H1 (cell line): ENCODE measurements around the gene HNF4A. TPM values are rescaled to one million over a fixed set of nuclear protein-coding genes. Genes with fewer than 3 reads are reported as not detected.

Experiments
- ATF2 ChIP-seq: IDR thresholded peaks from 2 replicates; pipeline ENCODE4 v1.6.1; 2012; ENCODE audit warnings: low read length, inconsistent platforms
- BCL11A ChIP-seq, 2 experiments: IDR thresholded peaks; one replicate each; pipeline ENCODE4 v1.6.1; 2011; ENCODE audit warnings: low read depth in 2 of 2, low read length in 2 of 2, mild to moderate bottlenecking in 2 of 2
- CTCF ChIP-seq, 3 experiments: IDR thresholded peaks; 1 replicate in 2 of 3; 2 replicates in 1 of 3; pipeline versions ENCODE4 v1.5.1 to v1.6.1; 2011; ENCODE audit warnings: low read length in 3 of 3, mild to moderate bottlenecking in 3 of 3, inconsistent platforms in 2 of 3, low read depth in 1 of 3, moderate library complexity in 1 of 3; ENCODE audit not compliant: insufficient read depth in 1 of 3; ENCODE audit errors: control extremely low read depth in 1 of 3
- HDAC6 ChIP-seq: IDR thresholded peaks from one replicate; pipeline ENCODE4 v1.7.1; 2012; ENCODE audit warnings: low read depth, mild to moderate bottlenecking, inconsistent platforms, low read length, moderate library complexity
- KDM1A ChIP-seq: fragments of 200-600, 300-600 bp; sonication (generic); IDR thresholded peaks from 2 replicates; pipeline ENCODE4 v1.7.1; 2016; ENCODE audit warnings: mild to moderate bottlenecking, low read length, borderline replicate concordance
- KDM4A ChIP-seq: IDR thresholded peaks from one replicate; pipeline ENCODE4 v1.7.1; 2012; ENCODE audit warnings: low read depth, mild to moderate bottlenecking, moderate library complexity, low read length, inconsistent platforms; ENCODE audit not compliant: severe bottlenecking
- KDM5A ChIP-seq: fragments of 200-600 bp; IDR thresholded peaks from 2 replicates; pipeline ENCODE4 v1.7.1; 2012; ENCODE audit warnings: mild to moderate bottlenecking, low read length, inconsistent platforms, mixed read lengths
- POLR2A ChIP-seq, 2 experiments: IDR thresholded peaks; 1 replicate in 1 of 2; 2 replicates in 1 of 2; pipeline ENCODE4 v1.6.1; 2011; ENCODE audit warnings: low read depth in 2 of 2, low read length in 2 of 2, mild to moderate bottlenecking in 2 of 2; ENCODE audit errors: control extremely low read depth in 1 of 2
- POU5F1 ChIP-seq: IDR thresholded peaks from 2 replicates; pipeline ENCODE4 v1.6.1; 2011; ENCODE audit warnings: low read depth, mild to moderate bottlenecking, low read length, moderate library complexity
- RNF2 ChIP-seq: fragments of 200-900, 300-1000 bp; sonication (generic); IDR thresholded peaks from 2 replicates; pipeline ENCODE4 v1.7.1; 2016; ENCODE audit warnings: borderline replicate concordance, low read depth, mild to moderate bottlenecking, antibody characterized with exemption, low read length; ENCODE audit not compliant: poor library complexity, severe bottlenecking; ENCODE audit errors: missing control alignments
- RXRA ChIP-seq: IDR thresholded peaks from 2 replicates; pipeline ENCODE4 v1.6.1; 2011; ENCODE audit warnings: low read depth, mild to moderate bottlenecking, low read length, moderate library complexity; ENCODE audit not compliant: insufficient read depth
- SAP30 ChIP-seq: fragments of 300-600 bp; sonication (generic); IDR thresholded peaks from 2 replicates; pipeline ENCODE4 v1.7.1; 2012; ENCODE audit warnings: low read length, moderate library complexity, mild to moderate bottlenecking, inconsistent platforms; ENCODE audit not compliant: insufficient read depth, insufficient replicate concordance
- SP1 ChIP-seq: IDR thresholded peaks from 2 replicates; pipeline ENCODE4 v1.6.1; 2011; ENCODE audit warnings: low read depth, low read length
- SP4 ChIP-seq: IDR thresholded peaks from 2 replicates; pipeline ENCODE4 v1.6.1; 2012; ENCODE audit warnings: low read length, inconsistent platforms
- SRF ChIP-seq: IDR thresholded peaks from 2 replicates; pipeline ENCODE4 v1.6.1; 2011; ENCODE audit warnings: mild to moderate bottlenecking, low read depth, low read length, moderate library complexity
- YY1 ChIP-seq: IDR thresholded peaks from 2 replicates; pipeline ENCODE4 v1.6.1; 2011; ENCODE audit warnings: low read depth, mild to moderate bottlenecking, low read length
- ZNF274 ChIP-seq: IDR thresholded peaks from 2 replicates; pipeline ENCODE4 v1.7.0; 2012; ENCODE audit warnings: low read length, borderline replicate concordance; ENCODE audit errors: extremely low read depth
- polyA plus RNA-seq, 7 experiments: library from polyadenylated mRNA; depleted of rRNA in 3 of 7; stranded (reverse) in 5 of 7; unstranded in 2 of 7; fragments of >200 nt in 5 of 7; fragments of 200-250 nt in 2 of 7; gene quantifications; 1 replicate in 5 of 7; 2 replicates in 1 of 7; 4 replicates in 1 of 7; pipeline versions ENCODE4 v1.2.1 to v1.2.3, GENCODE V29; 2011 to 2013; ENCODE audit warnings: missing spikeins in 2 of 7, mixed read lengths in 2 of 7
- total RNA-seq: library from RNA; stranded (reverse); fragmentation: NEBNext Ultra II Directional; extraction: Animal tissue kit (Norgen Biotek cat#: 25700); gene quantifications from 2 replicates; pipeline ENCODE4 v1.2.1, GENCODE V29; 2021
- TF ChIP-seq, protein P1 (sequence below): IDR thresholded peaks from 2 replicates; pipeline ENCODE4 v1.6.1; 2011; ENCODE audit warnings: low read length, improper control_type of control experiment

Gene HNF4A
- total and polyA plus RNA-seq, 2 of the 8 experiments (the other 6 are each of a cell fraction or from before 2014, with no cell fraction given): 0.03 TPM; not detected in 1

- peak in 1 of 3 experiments; percentile 9; a peak in 1 of 4 replicates for TF ChIP-seq CTCF (IDR thresholded peaks at IDR 0.05; ENCODE audit: control extremely low read depth in 1 of 3, insufficient read depth in 1 of 3, low read depth in 1 of 3, low read length in 3 of 3)
- no peak for TF ChIP-seq RNF2
- TF ChIP-seq POU5F1: no peak
- peak; percentile 61 to 84 for TF ChIP-seq POLR2A (IDR thresholded peaks at IDR 0.05; ENCODE audit: control extremely low read depth in 1 of 2, low read depth in 2 of 2, low read length in 2 of 2)
- TF ChIP-seq, protein P1, sequence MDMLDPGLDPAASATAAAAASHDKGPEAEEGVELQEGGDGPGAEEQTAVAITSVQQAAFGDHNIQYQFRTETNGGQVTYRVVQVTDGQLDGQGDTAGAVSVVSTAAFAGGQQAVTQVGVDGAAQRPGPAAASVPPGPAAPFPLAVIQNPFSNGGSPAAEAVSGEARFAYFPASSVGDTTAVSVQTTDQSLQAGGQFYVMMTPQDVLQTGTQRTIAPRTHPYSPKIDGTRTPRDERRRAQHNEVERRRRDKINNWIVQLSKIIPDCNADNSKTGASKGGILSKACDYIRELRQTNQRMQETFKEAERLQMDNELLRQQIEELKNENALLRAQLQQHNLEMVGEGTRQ: no peak
- peak; percentile 79 for TF ChIP-seq SAP30
- TF ChIP-seq SRF: no peak
- TF ChIP-seq HDAC6: no peak
- 0 out of 2 replicates have a peak, but pooled peaks have one; percentile 47 for TF ChIP-seq ATF2
- no peak for TF ChIP-seq ZNF274
- peak; percentile 12; the same call in 1 of the 2 replicates for TF ChIP-seq SP1
- TF ChIP-seq KDM1A: no peak
- TF ChIP-seq KDM4A: peak; percentile 83
- no peak for TF ChIP-seq BCL11A (IDR thresholded peaks at IDR 0.05; ENCODE audit: low read depth in 2 of 2, low read length in 2 of 2)
- no peak for TF ChIP-seq YY1
- no peak for TF ChIP-seq RXRA
- TF ChIP-seq SP4: no peak
- 0 out of 2 replicates have a peak, but pooled peaks have one; percentile 26 for TF ChIP-seq KDM5A
These were observed 120.4 kb downstream of the HNF4A start, which contains the start of gene TTPAL (continued) for GRCh38 chr20:44475694-44476560.
